Muscle of leg (tissue), 11 donors: Measurements from ENCODE around the gene TMEM61. TPM values are rescaled to one million over a fixed set of nuclear protein-coding genes. Genes with fewer than 3 reads are reported as not detected.

Source experiments
- DNase-seq: peaks from one replicate; pipeline ENCODE4 v3.0.0; 2013
- H3K27ac ChIP-seq: one replicate; pipeline ENCODE4 v1.5.1; 2013; ENCODE audit warnings: mild to moderate bottlenecking, low read length, control low read depth
- H3K27me3 ChIP-seq: one replicate; pipeline ENCODE4 v1.6.1; 2013; ENCODE audit warnings: low read length; ENCODE audit not compliant: control insufficient read depth, insufficient read depth
- H3K36me3 ChIP-seq: one replicate; pipeline ENCODE4 v1.6.1; 2013; ENCODE audit warnings: low read length; ENCODE audit not compliant: control insufficient read depth, insufficient read depth
- H3K4me1 ChIP-seq: one replicate; pipeline ENCODE4 v1.6.1; 2013; ENCODE audit warnings: low read length; ENCODE audit not compliant: control insufficient read depth, insufficient read depth
- H3K4me3 ChIP-seq: one replicate; pipeline ENCODE4 v1.5.1; 2013; ENCODE audit warnings: low read length, control low read depth
- H3K9me3 ChIP-seq: replicated peaks from 2 replicates; pipeline ENCODE4 v1.6.1; 2013; ENCODE audit warnings: low read depth, low read length; ENCODE audit not compliant: control insufficient read depth
- WGBS: methylation state at CpG from one replicate; pipeline ENCODE4 v1.1.5; 2013; ENCODE audit warnings: missing lambda C conversion rate; ENCODE audit not compliant: insufficient coverage; 5-methylcytosine and 5-hydroxymethylcytosine counted together
- polyA plus RNA-seq, 8 donors: library from polyadenylated mRNA; unstranded; fragments of 120-200 nt; gene quantifications; one replicate each; pipeline versions ENCODE4 v1.2.1 to v1.2.3, GENCODE V29; 2013; ENCODE audit warnings: inconsistent platforms in 1 of 8, low replicate concordance in 1 of 8; ENCODE audit not compliant: insufficient read length in 8 of 8, insufficient read depth in 1 of 8
- total RNA-seq: library from RNA; stranded (reverse); fragments of 120-200 nt; gene quantifications from one replicate; pipeline ENCODE4 v1.2.4, GENCODE V29; 2013

Gene TMEM61
- total and polyA plus RNA-seq, 9 donors, result 0.04 to 0.56 (median 0.11) TPM; not detected in 6

- DNase-seq, result peak; percentile 85
- Histone ChIP-seq H3K36me3 (no peaks in the 10 kb centered on the region), H3K27ac (peak overlapping the region; percentile 49)
These were observed 7.1 kb upstream of the TMEM61 start for GRCh38 chr1:54973205-54973921.

GRCh38 chr1:54975356-54976108, 4.9 kb upstream of the TMEM61 start:
- Histone ChIP-seq H3K4me1 (peaks cover 10% of the 10 kb centered on the region), H3K27me3 (peaks cover 21% of the 10 kb centered on the region), H3K27ac (no peak overlapping the region), H3K4me3 (no peak overlapping the region), H3K36me3 (no peaks in the 10 kb centered on the region), H3K9me3 (no peaks in the 10 kb centered on the region)
- 62% methylated on average over 3 of the region's 4 CpGs for WGBS
- DNase-seq, result no peak

More at GRCh38 chr1:54973205-54973921, 7.1 kb upstream of the TMEM61 start:
- Histone ChIP-seq H3K9me3 (no peaks in the 10 kb centered on the region), H3K4me3 (no peak overlapping the region), H3K4me1 (peaks cover 5% of the 10 kb centered on the region), H3K27me3 (peaks cover 3% of the 10 kb centered on the region)
- WGBS, result 25% methylated on average over 5 of the region's 5 CpGs

- H3K9me3 ChIP-seq, result no peaks in the 10 kb centered on the region
- no peak overlapping the region for H3K4me3 ChIP-seq
- no peaks in the 10 kb centered on the region for H3K36me3 ChIP-seq
- no peak overlapping the region for H3K27ac ChIP-seq
- DNase-seq, result no peak
- 74% methylated on average over 3 of the region's 6 CpGs for WGBS
- H3K27me3 ChIP-seq, result peaks cover 33% of the 10 kb centered on the region
- peaks cover 13% of the 10 kb centered on the region for H3K4me1 ChIP-seq
These were observed 3.7 kb upstream of the TMEM61 start for GRCh38 chr1:54976747-54977146.

GRCh38 chr1:54977533-54978297, 2.7 kb upstream of the TMEM61 start:
- Histone ChIP-seq H3K4me1 (peaks cover 13% of the 10 kb centered on the region), H3K4me3 (no peak overlapping the region), H3K27me3 (peaks cover 40% of the 10 kb centered on the region), H3K36me3 (no peaks in the 10 kb centered on the region), H3K9me3 (no peaks in the 10 kb centered on the region), H3K27ac (no peak overlapping the region)
- 100% methylated on average over 2 of the region's 5 CpGs for WGBS
- DNase-seq, result no peak

GRCh38 chr1:54978528-54979326, 1.7 kb upstream of the TMEM61 start:
- 85% methylated on average over 7 of the region's 9 CpGs for WGBS
- Histone ChIP-seq H3K4me3 (no peak overlapping the region), H3K27ac (no peak overlapping the region), H3K36me3 (no peaks in the 10 kb centered on the region), H3K27me3 (peaks cover 42% of the 10 kb centered on the region), H3K9me3 (no peaks in the 10 kb centered on the region), H3K4me1 (peaks cover 8% of the 10 kb centered on the region)
- no peak for DNase-seq

GRCh38 chr1:54979327-54979891, 1.0 kb upstream of the TMEM61 start:
- peaks cover 46% of the 10 kb centered on the region for H3K27me3 ChIP-seq
- peaks cover 8% of the 10 kb centered on the region for H3K4me1 ChIP-seq
- DNase-seq, result no peak
- no peak overlapping the region for H3K27ac ChIP-seq
- WGBS, result 28% methylated on average over 5 of the region's 5 CpGs
- H3K36me3 ChIP-seq, result no peaks in the 10 kb centered on the region
- no peak overlapping the region for H3K4me3 ChIP-seq
- H3K9me3 ChIP-seq, result no peaks in the 10 kb centered on the region

- H3K4me1 ChIP-seq, result peaks cover 8% of the 10 kb centered on the region
- 4% methylated on average over 23 of the region's 25 CpGs for WGBS
- H3K27ac ChIP-seq, result no peak overlapping the region
- no peaks in the 10 kb centered on the region for H3K36me3 ChIP-seq
- peak overlapping the region; percentile 5 for H3K4me3 ChIP-seq
- DNase-seq, result no peak
- peaks cover 50% of the 10 kb centered on the region for H3K27me3 ChIP-seq
- no peaks in the 10 kb centered on the region for H3K9me3 ChIP-seq
These were observed 341 bp upstream of the TMEM61 start for GRCh38 chr1:54980046-54980527.

- H3K27ac ChIP-seq, result no peak overlapping the region
- H3K4me3 ChIP-seq, result no peak overlapping the region
- H3K4me1 ChIP-seq, result peaks cover 8% of the 10 kb centered on the region
- H3K27me3 ChIP-seq, result peaks cover 50% of the 10 kb centered on the region
- H3K36me3 ChIP-seq, result no peaks in the 10 kb centered on the region
- DNase-seq, result no peak
- WGBS, result 100% methylated on average over 2 of the region's 8 CpGs
- no peaks in the 10 kb centered on the region for H3K9me3 ChIP-seq
These were observed 1.0 kb downstream of the TMEM61 start for GRCh38 chr1:54981466-54981865.

- H3K27me3 ChIP-seq, result peaks cover 47% of the 10 kb centered on the region
- H3K36me3 ChIP-seq, result no peaks in the 10 kb centered on the region
These were observed 2.3 kb downstream of the TMEM61 start for GRCh38 chr1:54982739-54983138.

More at GRCh38 chr1:54982739-54983138, 2.3 kb downstream of the TMEM61 start:
- H3K27ac ChIP-seq, result no peak overlapping the region
- no peak overlapping the region for H3K4me3 ChIP-seq
- DNase-seq, result no peak
- no peaks in the 10 kb centered on the region for H3K9me3 ChIP-seq
- H3K4me1 ChIP-seq, result peaks cover 8% of the 10 kb centered on the region
